NCI-H1105 (cell line): Measurements from ENCODE around the gene TBC1D10B.
A peak's percentile ranks its signal among the peaks of the same experiment; 100 is the strongest.
"Not testable (repeated sequence)": the region's sequence is repeated elsewhere in the genome, so short reads cannot be mapped to it uniquely, and the experiment has no call there.

Source experiments
- DNase-seq: peaks from one replicate; lab custom pipeline; 2025; lab: John Stamatoyannopoulos, UW

Gene TBC1D10B

GRCh38 chr16:30335028-30335597 lies 35.2 kb downstream of the TBC1D10B start:
- peak; percentile 66 for DNase-seq

GRCh38 chr16:30334473-30334989 lies 35.8 kb downstream of the TBC1D10B start:
- DNase-seq = not testable (repeated sequence)

DNA sequence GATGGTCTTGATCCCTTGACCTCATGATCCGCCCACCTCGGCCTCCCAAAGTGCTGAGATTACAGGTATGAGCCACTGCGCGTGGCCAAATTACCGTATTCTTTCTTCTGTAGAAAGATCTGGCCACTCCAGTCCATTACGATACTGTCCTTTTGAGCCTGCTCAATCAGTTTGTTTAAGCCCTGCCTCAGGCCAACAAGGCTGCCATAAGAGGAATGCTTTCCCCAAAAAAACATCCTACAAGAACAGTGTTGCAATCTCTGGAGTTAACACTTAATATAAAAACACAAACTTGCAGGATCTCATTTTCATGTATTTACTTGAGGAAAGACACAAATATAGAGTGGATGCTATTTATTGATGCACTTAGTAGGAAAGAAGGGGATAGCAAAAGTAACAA lies 46.1 kb downstream of the TBC1D10B start:
- not testable (repeated sequence) for DNase-seq

DNA sequence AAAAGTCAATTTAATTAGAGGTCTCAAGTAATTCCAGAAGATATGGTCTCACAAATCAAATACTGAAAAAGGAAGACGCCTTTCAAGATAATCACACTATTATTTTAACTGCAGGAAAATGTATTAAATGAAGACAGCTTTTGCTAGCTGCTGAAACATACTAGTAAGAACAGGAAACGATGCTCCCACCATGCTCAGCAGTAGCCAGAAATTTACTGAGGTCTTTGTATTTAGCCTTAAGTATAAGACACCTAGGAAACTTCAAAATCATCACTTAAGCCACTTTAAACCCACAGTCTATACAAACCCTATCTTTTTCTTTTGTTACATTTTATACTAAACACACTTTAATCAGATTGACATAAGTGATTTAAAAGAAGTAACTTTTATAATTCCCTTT lies 51.6 kb downstream of the TBC1D10B start:
- not testable (repeated sequence) for DNase-seq

GRCh38 chr16:30310937-30311336 lies 59.4 kb downstream of the TBC1D10B start:
- not testable (repeated sequence) for DNase-seq

DNA sequence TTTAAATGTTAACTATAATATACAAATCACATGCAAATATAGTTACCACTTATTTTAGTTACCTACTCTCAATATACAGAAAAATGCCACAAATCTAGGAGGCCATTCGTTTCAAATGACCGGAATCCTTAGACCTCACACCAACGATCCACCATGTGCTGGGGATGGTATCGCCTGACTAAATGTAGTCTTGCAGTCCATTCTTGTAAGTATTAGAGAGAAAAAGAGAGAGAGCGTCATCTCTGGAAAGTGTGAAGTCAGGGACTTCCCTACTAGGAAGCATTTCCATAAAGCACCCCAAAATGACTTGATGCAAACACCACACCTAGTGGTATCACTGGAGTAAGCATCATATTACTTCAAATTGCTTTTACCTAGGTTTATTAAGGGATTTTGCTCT lies 61.0 kb downstream of the TBC1D10B start:
- not testable (repeated sequence) for DNase-seq
